NCI-H524 (cell line): ENCODE results near the gene FAM50A.
A peak's percentile ranks its signal among the peaks of the same experiment; 100 is the strongest.

ENCODE experiments used
- DNase-seq, 2 experiments: peaks; one replicate each; lab custom pipeline; 2025; lab: John Stamatoyannopoulos, UW

FAM50A gene

DNA sequence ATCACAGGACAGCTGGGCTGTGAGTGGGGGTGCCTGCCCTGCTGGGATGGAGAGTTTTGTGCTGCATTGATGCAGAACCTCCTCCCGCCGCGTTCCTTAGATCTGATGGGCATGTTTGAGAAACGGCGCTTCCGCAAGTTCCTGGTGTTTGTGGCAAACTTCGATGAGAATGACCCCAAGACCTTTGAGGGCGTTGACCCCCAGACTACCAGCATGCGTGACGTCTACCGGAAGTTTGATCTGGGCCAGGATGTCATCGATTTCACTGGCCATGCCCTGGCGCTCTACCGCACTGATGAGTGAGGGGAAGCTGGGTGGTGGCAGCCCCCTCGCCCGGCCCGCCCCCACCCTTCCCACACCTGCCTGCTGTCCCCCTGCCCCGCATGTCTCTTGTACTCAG, 4.1 kb upstream of the FAM50A start:
- no peak for DNase-seq

DNA sequence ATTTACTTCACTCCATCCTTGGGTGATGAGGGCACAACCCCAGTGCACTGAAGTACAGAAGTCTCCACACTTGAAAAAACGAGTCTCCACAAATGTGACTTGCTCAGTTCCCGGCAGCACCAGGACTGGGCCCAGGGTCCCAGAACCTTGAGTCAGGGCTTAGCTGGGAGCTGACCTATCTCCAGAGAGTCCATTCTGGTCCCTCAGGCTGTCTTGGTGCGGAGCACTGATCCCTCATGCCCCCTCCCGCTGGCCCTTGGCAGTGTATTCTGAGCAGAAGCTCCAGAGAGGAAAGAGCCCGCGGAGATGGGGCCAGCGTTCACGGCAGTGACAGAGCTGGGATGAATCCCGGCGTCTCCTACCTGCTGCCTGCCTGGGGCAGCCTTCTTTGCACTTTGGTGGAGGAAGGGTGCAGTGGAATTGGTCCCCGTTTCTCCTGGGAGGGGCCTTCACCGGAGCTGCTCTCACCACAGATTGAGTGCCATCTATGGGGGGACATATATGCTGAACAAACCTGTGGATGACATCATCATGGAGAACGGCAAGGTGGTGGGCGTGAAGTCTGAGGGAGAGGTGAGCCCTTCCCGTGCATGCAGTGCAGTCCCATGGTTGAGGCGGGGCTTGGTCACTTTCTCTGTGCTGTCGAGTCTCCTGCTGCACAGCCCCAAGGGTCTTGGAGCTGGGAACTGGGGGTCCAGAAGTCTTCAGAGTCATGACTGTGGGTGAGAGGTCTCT, 3.2 kb upstream of the FAM50A start:
- no peak for DNase-seq

GRCh38 chrX:154441564-154441963, 2.4 kb upstream of the FAM50A start:
- no peak for DNase-seq

GRCh38 chrX:154441984-154442707, 1.8 kb upstream of the FAM50A start:
- no peak for DNase-seq

DNA sequence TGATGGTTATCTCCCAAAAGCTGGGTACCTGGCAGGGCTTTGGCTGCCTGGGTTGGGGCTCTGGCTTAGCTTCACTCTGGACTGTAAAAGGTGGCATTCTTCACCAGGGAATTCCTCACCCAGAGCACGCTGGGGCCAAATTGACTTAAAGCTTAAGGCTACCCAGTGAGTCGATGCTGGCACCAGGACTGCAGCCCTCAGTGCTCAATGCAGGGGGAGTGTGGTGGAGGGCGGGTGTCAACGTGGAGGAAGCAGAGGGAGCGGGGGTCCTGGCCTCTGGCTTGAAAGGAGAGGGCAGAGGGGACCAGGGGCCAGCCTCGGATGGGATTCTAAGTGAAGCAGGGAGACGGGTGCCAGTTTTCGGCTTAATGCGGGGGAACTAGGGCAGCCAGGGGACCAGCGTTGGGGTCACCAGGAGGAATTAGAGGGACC, 446 bp upstream of the FAM50A start:
- DNase-seq, result peak in 1 of 2 experiments; percentile 10

DNA sequence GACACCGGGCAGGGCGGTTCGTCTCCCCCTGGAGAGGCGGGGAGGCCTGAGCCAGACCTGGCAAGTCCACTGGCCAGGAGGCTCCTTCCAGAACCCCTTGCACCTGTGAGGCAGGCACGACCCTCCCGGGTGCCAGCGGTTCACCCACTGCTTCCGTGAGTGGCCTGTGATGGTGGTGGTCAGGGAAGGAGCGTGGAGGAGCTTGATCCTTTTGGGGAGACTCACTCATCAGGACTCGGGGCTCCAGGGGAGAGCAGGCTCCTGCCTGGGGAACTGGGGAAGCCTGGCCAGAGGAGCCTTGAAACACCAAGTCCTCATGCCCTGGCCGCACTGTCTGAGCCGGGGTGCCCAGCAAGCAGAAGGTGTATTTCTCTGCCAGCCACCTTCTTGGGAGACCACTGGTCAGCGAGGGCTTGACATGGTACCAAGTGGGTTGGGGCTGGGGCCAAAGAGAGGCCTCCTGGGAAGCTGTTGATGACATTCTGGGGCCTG, 860 bp downstream of the FAM50A start:
- no peak for DNase-seq

DNA sequence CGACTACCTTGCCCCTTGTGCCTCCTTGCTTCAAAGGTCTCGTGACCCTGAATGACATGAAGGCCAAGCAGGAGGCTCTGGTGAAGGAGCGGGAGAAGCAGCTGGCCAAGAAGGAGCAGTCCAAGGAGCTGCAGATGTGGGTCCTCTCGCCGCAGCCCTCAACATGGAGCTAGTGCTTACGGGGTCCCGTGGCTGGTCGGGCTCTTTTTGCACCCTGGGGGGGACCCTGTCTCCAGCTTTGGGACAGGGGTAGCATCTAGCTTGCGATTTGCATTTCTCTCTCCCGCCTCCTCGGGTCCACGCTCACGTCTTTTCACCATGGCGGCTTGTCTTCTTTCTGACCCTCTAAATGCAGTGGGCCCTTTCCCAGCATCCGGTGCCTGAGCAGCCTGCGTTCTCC, 1.8 kb downstream of the FAM50A start:
- DNase-seq, result no peak

DNA sequence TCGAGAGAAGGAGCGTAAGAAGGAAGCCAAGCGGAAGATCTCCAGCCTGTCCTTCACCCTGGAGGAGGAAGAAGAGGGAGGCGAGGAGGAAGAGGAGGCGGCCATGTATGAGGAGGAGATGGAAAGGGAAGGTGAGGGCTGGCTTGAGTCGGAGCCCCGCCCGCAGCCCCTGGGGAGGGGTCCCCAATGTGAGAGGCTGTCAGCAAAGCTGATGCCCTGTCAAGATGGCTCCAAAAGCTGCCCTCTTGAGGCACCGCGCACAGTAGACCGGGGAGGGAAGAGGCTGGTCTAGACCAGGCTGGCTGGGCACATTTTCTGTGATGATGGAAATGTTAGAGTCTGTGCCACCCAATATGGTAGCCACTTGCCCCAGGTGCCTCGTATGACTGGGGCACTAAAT, 2.5 kb downstream of the FAM50A start:
- no peak for DNase-seq

GRCh38 chrX:154448484-154448883, 4.5 kb downstream of the FAM50A start:
- no peak for DNase-seq

- no peak for DNase-seq
These were observed 5.7 kb downstream of the FAM50A start for GRCh38 chrX:154449618-154450017.

DNA sequence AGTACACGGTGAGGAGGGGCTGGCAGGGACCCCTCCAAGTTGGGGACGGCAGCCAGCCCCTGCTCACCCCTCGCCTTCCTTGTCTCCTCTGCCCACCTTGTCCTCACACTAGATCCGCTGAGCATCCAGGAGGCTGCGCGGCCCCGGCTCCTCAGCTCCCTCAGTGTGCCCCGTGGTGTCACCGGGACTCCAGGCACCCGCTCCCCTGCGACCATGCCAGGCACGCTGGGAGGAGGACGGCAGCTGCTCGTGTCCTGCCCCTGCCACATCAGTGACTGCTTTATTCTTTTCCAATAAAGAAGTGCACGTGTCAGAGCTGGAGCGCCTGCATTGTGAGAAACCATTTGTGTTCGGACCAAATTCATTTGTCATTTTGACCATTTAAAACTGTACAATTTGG, 6.4 kb downstream of the FAM50A start:
- no peak for DNase-seq

DNA sequence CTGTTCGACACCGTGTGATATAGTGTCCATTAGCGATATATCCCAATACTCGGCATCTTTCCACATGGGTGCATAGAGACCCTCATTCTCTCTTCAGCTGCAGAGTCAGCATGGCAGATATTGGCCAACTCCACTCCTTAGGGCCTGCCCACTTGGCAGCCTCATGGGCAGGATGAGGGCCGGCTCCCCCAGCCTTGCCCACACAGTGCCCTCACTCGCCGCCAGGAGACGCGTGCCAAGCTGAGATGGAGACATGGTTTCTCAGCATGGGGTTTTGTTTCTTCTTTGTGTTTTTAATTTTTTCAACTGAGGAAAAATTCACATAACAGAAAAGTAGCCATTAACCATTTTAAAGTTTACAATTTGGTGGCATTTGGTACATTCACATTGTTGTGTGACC, 8.9 kb downstream of the FAM50A start:
- DNase-seq, result no peak

DNA sequence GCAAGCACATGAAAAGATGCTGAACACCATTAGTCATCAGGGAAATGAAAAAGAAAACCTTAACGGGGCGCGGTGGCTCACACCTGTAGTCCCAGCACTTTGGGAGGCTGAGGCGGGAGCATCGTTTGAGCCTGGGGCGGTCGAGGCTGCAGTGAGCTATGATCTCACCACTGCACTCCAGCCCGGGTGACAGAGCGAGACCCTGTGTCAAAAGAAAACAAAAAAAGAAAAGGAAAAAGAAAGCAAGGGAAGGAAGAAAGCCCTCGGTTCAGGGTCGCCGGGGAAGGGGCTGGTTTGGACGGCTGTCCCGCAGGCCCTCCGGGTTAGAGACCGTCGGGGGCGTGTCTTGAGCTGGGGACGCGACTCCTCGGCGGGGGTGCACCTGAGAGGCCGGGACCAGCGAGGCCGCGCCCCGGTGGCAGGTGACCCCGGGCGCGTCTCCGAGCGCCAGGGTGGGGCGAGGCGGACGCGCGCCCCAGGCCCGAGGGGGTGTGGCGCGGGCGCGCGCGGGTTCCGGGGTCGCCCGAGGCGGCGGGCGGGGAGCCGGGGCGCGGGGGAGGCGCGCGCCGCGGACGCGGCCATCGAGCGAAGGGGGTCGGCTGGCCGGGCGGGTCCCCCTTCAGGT, 13.7 kb downstream of the FAM50A start:
- peak in 1 of 2 experiments; percentile 59 for DNase-seq

DNA sequence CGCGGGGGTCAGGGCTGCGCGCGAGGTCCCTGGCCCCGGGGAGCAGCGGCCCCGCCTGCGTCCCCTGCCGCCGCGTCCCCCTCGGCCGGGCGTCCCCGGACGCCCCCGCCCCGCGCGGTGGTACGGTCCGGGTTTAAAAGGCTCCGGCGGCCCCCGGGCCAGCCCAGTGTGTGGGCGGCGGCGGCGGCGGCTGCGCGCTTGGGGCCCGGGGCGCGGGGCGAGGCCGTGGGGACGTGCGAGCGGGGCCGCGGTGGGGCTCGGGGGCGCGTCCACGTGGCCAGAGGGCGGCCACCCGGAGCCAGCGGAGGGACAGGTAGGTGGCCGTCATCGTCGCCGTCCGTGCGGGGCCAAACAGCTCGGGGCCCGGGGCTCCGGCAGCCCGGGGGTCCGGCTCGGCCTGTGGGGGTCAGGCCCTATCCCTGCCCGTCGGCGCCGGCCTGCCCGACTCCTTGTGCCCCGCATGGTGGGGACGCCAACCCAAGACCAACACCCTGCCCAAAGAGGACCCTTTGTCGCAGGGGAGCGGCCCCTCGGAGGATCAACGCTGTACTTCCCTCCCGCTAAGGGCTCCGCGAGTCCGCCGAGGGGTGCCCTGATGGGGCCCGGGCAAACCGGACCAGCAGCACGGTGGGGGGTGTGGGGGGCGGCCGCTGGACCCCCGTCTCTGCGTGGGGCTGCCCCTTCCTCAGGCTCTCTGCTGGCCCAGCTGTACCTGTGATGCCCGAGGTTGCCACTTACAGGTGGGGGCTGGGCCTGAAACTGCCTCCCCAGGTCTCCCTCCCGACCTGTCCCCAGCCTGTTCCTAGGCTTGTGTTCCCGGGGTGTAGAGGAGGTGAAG, 14.4 kb downstream of the FAM50A start, which contains the start of gene PLXNA3:
PLXNA3 (plus strand) TSS at position 166 of the 838 bp plus-strand sequence. CDS start 1,903 bp downstream, outside the sequence.
- DNase-seq, result peak in 1 of 2 experiments; percentile 59

- peak; percentile 41 to 61 for DNase-seq
These were observed 15.2 kb downstream of the FAM50A start for GRCh38 chrX:154458954-154459778.

DNA sequence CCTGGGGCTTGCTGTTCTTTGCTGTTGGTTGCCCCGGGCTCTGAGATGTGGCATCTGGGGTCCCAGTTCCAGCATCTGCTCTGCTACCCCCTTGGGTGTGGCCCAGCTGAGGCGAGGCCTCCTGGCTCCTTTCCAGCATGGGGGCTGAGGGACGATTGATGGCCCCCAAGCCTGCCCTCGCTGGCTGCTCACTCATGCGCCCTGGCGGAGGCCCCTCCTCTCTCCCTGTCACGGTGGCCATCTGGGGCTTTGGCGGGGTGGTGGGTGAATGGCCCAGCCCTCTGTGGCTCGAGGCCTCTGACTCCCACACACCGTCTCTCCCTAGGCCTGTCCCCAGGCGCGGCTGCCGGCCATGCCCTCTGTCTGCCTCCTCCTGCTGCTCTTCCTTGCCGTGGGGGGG, 15.9 kb downstream of the FAM50A start:
- DNase-seq, result peak; percentile 66 to 87

- peak; percentile 43 to 87 for DNase-seq
These were observed 16.4 kb downstream of the FAM50A start for GRCh38 chrX:154460326-154460725.

- DNase-seq, result no peak
These were observed 18.5 kb downstream of the FAM50A start for GRCh38 chrX:154462396-154462795.

DNA sequence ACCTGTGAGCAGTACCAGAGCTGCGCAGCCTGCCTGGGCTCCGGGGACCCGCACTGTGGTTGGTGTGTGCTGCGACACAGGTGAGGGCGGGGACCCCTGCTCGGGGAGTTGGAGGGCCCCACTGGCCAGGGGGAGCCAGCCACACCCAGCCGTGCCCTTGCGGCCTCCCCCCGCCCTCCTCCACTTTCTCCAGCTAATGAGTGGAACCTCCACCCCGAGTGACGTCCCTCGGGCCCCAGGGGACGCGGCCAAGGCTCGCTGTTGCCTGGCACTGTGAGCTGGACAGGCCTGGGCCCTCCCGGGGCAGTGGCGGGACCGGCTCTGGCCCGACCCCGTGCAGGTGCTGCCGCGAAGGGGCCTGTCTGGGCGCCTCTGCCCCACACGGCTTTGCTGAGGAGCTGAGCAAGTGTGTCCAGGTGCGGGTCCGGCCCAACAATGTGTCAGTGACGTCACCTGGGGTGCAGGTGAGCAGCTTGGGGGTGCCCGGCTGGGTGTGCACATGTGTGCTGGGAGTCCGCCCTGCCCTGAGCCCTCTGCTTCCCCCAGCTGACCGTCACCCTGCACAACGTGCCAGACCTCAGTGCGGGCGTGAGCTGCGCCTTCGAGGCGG, 19.8 kb downstream of the FAM50A start:
- DNase-seq, result no peak

DNA sequence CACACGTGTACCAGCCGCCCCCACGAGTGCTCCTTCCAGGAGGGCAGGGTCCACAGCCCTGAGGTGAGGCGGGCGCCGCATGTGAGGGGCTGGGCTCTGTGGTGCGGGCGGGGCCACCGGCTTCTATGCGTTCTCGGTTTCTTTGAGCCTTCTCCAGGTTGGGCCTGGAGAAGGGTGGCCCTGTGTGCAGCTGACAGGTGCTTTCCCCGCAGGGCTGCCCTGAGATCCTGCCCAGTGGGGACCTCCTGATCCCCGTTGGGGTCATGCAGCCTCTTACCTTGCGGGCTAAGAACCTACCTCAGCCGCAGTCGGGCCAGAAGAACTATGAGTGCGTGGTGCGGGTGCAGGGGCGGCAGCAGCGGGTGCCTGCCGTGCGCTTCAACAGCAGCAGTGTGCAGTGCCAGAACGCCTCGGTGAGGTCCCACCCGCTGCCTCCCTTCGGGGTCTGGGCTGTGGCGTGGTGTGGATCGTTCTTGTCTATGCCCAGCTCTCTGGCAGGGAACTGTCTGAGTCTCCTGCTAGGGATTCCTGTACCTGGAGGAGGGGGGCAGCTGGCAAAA, 20.9 kb downstream of the FAM50A start:
- DNase-seq, result no peak
